Inferior parietal cortex (tissue), 1 donor: Measurements from ENCODE around the gene CCDC71.

Source experiments
- DNase-seq: peaks from one replicate; pipeline ENCODE4 v3.0.0-alpha.2; 2016; ENCODE audit errors: extremely low spot score

CCDC71 gene

DNA sequence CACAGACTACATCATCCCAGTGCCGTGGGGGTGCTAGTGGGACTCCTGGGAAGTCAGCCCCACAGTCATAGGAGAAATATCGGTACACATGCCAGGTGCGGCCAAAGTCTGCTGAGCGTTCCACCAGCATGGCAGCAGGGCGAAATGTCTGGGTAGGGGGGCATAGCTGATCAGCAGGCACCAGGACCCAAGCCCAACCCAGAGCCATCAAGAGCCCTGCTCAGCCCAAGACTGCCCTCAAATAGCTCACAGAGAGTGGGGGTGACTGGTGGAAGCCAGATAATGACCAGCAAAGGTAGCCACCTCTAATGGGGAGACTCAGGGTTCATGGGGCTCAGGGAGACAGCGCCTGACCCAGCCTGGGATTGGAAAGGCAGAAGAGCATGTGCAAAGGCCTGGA, 34.6 kb downstream of the CCDC71 start:
- no peak for DNase-seq

- DNase-seq: no peak
Observed at GRCh38 chr3:49131040-49131439, 35.1 kb downstream of the CCDC71 start.

DNA sequence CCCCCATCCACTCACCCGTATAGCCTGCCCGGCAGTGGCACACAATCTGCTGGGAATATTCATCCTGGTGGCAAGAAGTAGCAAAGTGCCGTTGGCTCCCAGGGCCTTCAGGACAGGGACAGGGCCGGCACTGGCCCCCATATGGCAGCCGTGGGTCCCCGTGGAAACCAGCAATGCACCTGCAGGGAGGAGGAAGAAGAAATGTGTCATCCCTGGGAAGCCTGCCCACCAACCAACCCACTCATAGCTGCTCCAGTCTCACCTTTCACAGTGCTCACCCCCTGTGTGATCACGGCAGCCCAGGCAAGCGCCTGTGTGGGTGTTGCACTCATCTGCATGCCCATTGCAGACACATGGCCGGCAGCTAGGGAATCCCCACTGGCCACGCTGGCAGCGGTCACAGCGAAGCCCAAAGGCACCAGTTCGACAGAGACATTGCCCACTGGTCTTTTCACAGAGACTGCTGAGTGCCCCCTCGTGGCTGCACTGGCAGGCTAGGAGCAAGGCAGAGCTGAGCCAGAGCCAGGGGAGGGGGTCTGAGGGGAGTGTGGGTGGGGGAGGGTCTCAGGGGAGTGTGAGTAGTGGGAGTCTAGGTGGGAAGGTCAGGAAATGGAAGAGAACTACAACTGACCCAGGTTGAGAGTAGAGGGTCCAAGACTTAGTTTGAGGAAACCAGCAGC, 41.0 kb downstream of the CCDC71 start:
- no peak for DNase-seq

DNA sequence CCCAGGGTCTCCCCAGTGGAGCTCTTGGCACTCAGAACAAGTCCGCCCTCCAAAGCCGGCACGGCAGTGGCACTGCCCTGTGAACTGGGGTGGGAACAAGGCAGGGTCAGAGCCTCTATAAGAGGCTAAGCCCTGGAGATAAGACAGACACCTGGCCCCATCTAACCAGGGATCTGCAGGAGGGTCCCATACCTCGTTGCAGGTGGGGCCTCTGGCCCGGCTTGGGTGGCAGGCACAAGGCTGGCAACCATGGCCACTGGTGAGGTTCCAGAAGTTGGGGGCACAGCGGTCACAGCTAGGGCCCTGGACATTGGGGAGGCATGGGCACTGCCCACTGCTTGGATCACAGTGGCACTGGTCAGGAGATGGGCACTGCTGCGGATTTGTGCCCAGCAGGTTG, 41.9 kb downstream of the CCDC71 start:
- DNase-seq: no peak

GRCh38 chr3:49123687-49124086, 42.4 kb downstream of the CCDC71 start:
- no peak for DNase-seq

- no peak for DNase-seq
Observed at GRCh38 chr3:49122886-49123545, 43.1 kb downstream of the CCDC71 start.

DNA sequence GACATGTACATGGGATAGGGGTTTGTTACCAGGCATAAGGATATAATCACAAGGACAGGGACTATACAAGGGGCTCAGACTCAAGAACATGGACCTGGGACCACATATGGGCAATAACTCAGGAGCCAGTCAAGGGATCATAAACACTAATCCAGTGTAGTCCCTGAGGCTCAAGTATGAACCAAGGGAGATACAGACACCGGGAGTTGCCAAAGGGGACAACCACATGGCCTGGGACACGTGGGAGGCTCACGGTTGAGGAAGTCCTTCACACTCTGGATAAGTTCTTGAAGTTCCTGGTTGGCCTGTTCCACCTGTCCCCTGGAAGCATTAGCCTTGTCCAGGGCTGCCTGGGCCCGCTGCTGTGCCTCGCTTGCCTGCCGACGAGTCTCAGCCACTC, 43.7 kb downstream of the CCDC71 start:
- DNase-seq: no peak

DNA sequence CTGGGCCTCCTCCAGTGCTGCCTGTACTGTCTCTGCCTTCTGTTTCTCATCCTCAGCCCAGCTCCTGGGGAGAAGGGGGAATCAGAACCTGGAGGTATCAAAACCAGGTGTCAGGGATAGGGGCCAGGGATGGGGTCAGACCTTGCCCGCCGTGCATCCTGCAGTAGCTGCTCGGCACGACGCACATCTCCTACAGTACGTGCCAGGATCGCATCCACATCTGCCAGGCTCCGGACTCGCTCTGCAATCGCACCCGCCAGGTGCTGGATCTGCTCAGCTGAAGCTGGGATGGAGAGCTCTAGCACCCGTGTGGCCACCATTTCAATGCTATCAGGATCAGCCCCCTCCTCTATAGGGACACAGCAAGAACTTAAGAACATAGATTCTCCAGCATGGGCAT, 44.1 kb downstream of the CCDC71 start:
- no peak for DNase-seq

GRCh38 chr3:49121132-49121736, 44.9 kb downstream of the CCDC71 start:
- no peak for DNase-seq

- peak; percentile 95 for DNase-seq
Observed at GRCh38 chr3:49120438-49121131, 45.5 kb downstream of the CCDC71 start, which contains the start of gene USP19. Gene USP19, minus strand, starts transcription at chr3:49120823. Its CDS starts 1,678 bp downstream, at chr3:49119145.

- DNase-seq: no peak
Observed at GRCh38 chr3:49120096-49120437, 46.1 kb downstream of the CCDC71 start.

GRCh38 chr3:49119439-49119838, 46.7 kb downstream of the CCDC71 start:
- DNase-seq: no peak

DNA sequence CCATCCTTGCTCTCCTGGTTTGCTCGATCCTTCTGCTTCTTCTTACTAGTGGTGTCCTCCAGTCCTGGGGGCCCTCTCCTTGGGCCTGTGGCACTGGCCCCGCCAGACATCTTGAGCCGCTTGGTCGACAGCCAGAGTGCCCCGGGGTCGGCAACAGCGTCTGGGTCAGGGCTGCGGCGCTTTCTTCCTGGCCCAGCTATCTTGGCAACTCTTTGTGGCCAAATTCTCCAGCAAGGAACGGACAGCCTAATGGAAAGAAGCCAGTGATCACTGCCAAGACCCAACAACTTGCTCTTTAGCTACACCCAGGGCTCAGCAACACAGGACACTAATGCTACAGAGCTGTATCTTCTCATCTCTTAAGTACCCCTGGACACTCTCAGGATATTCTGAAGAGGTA, 47.1 kb downstream of the CCDC71 start:
- no peak for DNase-seq
